ENCODE results near the gene AKAP13. TPM values are rescaled to one million over a fixed set of nuclear protein-coding genes. Genes with fewer than 3 reads are reported as not detected.
A peak's percentile ranks its signal among the peaks of the same experiment; 100 is the strongest.
"Not testable (repeated sequence)": the region's sequence is repeated elsewhere in the genome, so short reads cannot be mapped to it uniquely, and the experiment has no call there.

AKAP13 gene
- total RNA-seq, 6 donors from 2014 or later, result 329 to 1,278 (median 748) TPM

- ATAC-seq (ENCODE audit: low FRiP score in 2 of 2), result no peak
- H3K4me1 ChIP-seq, result peaks cover 0 to 7% (median 5%) of the 10 kb centered on the region in 4 donors
- peak overlapping the region in 1 of 4 donors; percentile 4 for H3K27ac ChIP-seq
- WGBS, 2 donors, result 64 to 66% methylated on average over 9 of the region's 9 CpGs
- H3K36me3 ChIP-seq, result no peaks in the 10 kb centered on the region
- TF ChIP-seq EP300 (IDR thresholded peaks at IDR 0.05) (no peak), CTCF (IDR thresholded peaks at IDR 0.05) (no peak), POLR2A (IDR thresholded peaks at IDR 0.05) (no peak), POLR2AphosphoS5 (IDR thresholded peaks at IDR 0.05) (no peak)
- DNase-seq, result no peak
- H3K4me3 ChIP-seq, result no peak overlapping the region
- H3K27me3 ChIP-seq, result no peaks in the 10 kb centered on the region
- no peaks in the 10 kb centered on the region for H3K9me3 ChIP-seq
These were observed 42.9 kb upstream of the AKAP13 start for GRCh38 chr15:85337425-85338074.

DNA sequence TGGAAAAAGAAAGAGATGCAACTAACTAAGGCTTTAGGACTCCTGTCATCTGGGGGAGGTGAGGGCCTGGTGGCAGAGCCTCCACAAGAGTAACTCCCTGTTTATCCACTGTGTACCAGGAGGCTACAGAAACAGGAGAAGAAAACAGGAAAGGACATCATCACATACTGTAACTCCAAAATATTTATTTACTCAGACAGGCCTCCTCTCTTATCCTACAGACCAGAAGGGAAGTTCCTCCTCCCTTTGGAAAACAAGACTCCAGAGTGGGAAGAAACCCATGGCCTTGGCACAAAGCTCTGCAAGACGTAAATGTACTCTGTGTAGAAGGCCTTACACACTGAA is 40.1 kb upstream of the AKAP13 start:
- no peak overlapping the region for H3K4me3 ChIP-seq
- DNase-seq (no peak), ATAC-seq (ENCODE audit: low FRiP score in 2 of 2) (no peak)
- no peaks in the 10 kb centered on the region for H3K9me3 ChIP-seq
- no peak overlapping the region for H3K27ac ChIP-seq
- H3K36me3 ChIP-seq, result no peaks in the 10 kb centered on the region
- no peaks in the 10 kb centered on the region for H3K27me3 ChIP-seq
- WGBS, 2 donors, result 58 to 65% methylated on average over 1 of the region's 1 CpG
- TF ChIP-seq CTCF (IDR thresholded peaks at IDR 0.05) (no peak), POLR2AphosphoS5 (IDR thresholded peaks at IDR 0.05) (no peak), EP300 (IDR thresholded peaks at IDR 0.05) (no peak), POLR2A (IDR thresholded peaks at IDR 0.05) (no peak)
- H3K4me1 ChIP-seq, result peaks cover 0 to 15% (median 3%) of the 10 kb centered on the region in 4 donors

GRCh38 chr15:85340852-85341251 is 39.6 kb upstream of the AKAP13 start:
- H3K9me3 ChIP-seq, result no peaks in the 10 kb centered on the region
- ATAC-seq (ENCODE audit: low FRiP score in 2 of 2) (no peak), DNase-seq (no peak)

DNA sequence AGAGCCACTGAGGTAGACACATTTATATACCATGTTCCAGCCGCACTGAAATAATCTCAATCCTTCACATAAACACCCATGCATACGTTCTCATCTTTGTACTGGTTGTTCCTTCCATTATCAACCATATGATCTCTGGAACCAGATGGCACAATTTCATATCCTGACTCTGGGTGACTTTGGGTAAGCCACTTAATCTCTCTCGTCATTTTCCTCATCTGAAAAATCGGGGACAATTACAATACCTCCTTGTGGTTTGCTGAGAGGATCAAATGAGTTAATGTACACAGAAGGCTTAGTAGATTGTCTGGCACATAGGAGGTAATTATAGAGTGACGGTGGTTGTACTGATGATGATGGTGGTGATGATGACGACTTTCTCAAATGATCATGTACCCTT is 38.2 kb upstream of the AKAP13 start:
- not testable (repeated sequence) for H3K9me3 ChIP-seq; DNase-seq; H3K4me3 ChIP-seq; H3K27me3 ChIP-seq; ATAC-seq (ENCODE audit: low FRiP score in 2 of 2); H3K36me3 ChIP-seq; H3K27ac ChIP-seq
- WGBS, 2 donors, result 82 to 85% methylated on average over 6 of the region's 6 CpGs
- H3K4me1 ChIP-seq, result peaks cover 0 to 15% (median 3%) of the 10 kb centered on the region in 4 donors

More at GRCh38 chr15:85340852-85341251, 39.6 kb upstream of the AKAP13 start:
- Histone ChIP-seq H3K27ac (no peak overlapping the region), H3K27me3 (no peaks in the 10 kb centered on the region), H3K36me3 (no peaks in the 10 kb centered on the region), H3K4me1 (peaks cover 0 to 15% (median 3%) of the 10 kb centered on the region in 4 donors), H3K4me3 (no peak overlapping the region)
- no peak for TF ChIP-seq POLR2AphosphoS5 (IDR thresholded peaks at IDR 0.05)
- no peak for TF ChIP-seq POLR2A (IDR thresholded peaks at IDR 0.05)
- TF ChIP-seq CTCF (IDR thresholded peaks at IDR 0.05), result no peak
- no peak for TF ChIP-seq EP300 (IDR thresholded peaks at IDR 0.05)

DNA sequence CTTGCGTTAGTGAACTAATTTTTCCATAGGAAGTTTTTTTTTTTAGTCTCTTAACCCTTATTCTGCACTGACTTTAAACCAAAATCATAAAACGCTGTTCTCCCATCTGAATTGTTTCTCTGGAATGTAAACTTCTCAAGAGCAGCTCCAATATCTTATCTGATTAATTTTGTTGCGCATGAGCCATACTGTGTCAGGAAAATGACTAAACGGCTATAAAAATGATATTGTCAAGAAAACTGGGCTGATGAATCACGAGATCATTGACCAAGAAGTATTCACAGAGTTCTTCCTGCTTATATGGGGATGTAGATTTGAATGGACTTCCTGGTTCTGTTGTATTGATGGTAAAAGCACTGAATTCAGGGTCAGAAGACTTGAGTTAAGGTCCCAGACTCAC is 37.0 kb upstream of the AKAP13 start:
- H3K27me3 ChIP-seq, DNase-seq, H3K36me3 ChIP-seq, H3K9me3 ChIP-seq, H3K4me3 ChIP-seq: not testable (repeated sequence)
- ATAC-seq (ENCODE audit: low FRiP score in 2 of 2), result peak in 1 of 2 donors; percentile 32
- Histone ChIP-seq H3K4me1 (peaks cover 0 to 10% (median 3%) of the 10 kb centered on the region in 4 donors), H3K27ac (peak overlapping the region in 3 of 4 donors; percentile 21 to 65 (median 53))
- whole genome bisulfite sequencing, 2 donors, result 42 to 50% methylated on average over 5 of the region's 5 CpGs

DNA sequence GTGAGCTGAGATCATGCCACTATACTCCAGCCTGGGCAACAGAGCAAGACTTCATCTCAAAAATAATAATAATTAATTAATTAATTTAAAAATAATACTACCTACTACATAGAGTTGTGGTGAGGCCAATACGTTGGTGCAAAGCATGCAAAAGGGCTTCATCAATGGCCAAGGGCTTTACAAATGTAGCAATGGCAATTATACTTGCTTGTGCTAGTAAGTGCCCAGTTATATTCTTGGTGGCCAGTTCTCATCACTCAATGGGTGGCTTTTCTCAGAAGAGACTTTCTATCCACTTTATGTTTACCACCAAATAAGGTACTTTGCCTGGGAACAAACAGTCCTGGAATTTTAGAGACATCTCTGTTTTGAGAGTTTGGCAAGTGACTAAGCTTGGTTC is 36.2 kb upstream of the AKAP13 start:
- peak in 1 of 2 donors; percentile 11 for ATAC-seq (ENCODE audit: low FRiP score in 2 of 2)
- peak overlapping the region; percentile 21 to 65 (median 48) for H3K27ac ChIP-seq
- WGBS, 2 donors, result 85 to 95% methylated on average over 1 of the region's 1 CpG

DNA sequence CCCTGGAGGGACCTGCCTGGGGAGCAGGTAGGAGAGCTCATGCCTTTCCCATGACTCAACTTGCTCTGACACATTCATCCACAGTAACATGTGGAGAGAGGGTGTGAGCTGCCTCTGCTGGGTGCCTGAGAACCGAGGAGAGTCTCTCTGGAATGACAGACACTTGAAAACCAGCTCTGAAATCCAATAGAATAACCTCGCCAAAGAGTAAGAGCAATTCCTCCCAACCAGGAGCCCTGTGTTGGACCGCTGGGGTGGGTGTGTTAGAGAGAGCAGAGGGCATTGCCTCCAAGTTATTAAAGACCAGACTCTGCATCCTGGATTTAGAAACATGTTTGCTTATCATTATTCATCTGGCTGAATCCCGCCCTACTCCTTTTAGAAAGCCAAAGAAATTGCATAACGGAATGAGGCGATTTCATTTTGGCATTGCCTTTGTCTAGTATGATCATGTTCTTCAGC is 35.7 kb upstream of the AKAP13 start:
- WGBS, 2 donors, result 57 to 65% methylated on average over 6 of the region's 6 CpGs
- ATAC-seq (ENCODE audit: low FRiP score in 2 of 2) (peak; percentile 84 to 86), DNase-seq (peak in 1 of 2 donors; percentile 46)
- H3K36me3 ChIP-seq, H3K9me3 ChIP-seq, H3K27me3 ChIP-seq, H3K4me3 ChIP-seq: not testable (repeated sequence)
- Histone ChIP-seq H3K4me1 (peaks cover 0 to 10% (median 3%) of the 10 kb centered on the region in 4 donors), H3K27ac (peak overlapping the region in 2 of 4 donors; percentile 35 to 49)

More for the DNA sequence above, 36.2 kb upstream of the AKAP13 start:
- peaks cover 0 to 10% (median 3%) of the 10 kb centered on the region in 4 donors for H3K4me1 ChIP-seq
- not testable (repeated sequence) for H3K9me3 ChIP-seq, DNase-seq, H3K36me3 ChIP-seq, H3K27me3 ChIP-seq, H3K4me3 ChIP-seq

GRCh38 chr15:85345196-85345918 is 35.0 kb upstream of the AKAP13 start:
- not testable (repeated sequence) for H3K4me3 ChIP-seq, H3K27me3 ChIP-seq, H3K36me3 ChIP-seq, DNase-seq, H3K9me3 ChIP-seq
- peaks cover 0 to 10% (median 3%) of the 10 kb centered on the region in 4 donors for H3K4me1 ChIP-seq
- ATAC-seq (ENCODE audit: low FRiP score in 2 of 2), result peak in 1 of 2 donors; percentile 65
- WGBS, 2 donors, result 79 to 81% methylated on average over 4 of the region's 4 CpGs
- peak overlapping the region in 2 of 4 donors; percentile 35 to 49 for H3K27ac ChIP-seq
